ENCODE data around the gene RAI14.

- TF ChIP-seq, protein P1, sequence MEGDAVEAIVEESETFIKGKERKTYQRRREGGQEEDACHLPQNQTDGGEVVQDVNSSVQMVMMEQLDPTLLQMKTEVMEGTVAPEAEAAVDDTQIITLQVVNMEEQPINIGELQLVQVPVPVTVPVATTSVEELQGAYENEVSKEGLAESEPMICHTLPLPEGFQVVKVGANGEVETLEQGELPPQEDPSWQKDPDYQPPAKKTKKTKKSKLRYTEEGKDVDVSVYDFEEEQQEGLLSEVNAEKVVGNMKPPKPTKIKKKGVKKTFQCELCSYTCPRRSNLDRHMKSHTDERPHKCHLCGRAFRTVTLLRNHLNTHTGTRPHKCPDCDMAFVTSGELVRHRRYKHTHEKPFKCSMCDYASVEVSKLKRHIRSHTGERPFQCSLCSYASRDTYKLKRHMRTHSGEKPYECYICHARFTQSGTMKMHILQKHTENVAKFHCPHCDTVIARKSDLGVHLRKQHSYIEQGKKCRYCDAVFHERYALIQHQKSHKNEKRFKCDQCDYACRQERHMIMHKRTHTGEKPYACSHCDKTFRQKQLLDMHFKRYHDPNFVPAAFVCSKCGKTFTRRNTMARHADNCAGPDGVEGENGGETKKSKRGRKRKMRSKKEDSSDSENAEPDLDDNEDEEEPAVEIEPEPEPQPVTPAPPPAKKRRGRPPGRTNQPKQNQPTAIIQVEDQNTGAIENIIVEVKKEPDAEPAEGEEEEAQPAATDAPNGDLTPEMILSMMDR (conservative IDR thresholded peaks at IDR 0.05 in 1 of 2, IDR thresholded peaks at IDR 0.05 in 1 of 2; ENCODE audit: low read depth in 1 of 2, low read length in 2 of 2) = no peak
- TF ChIP-seq EZH2 (IDR thresholded peaks at IDR 0.05; ENCODE audit: low read length, missing control alignments) = no peak
These were observed 47.1 kb upstream of the RAI14 start for GRCh38 chr5:34608859-34609648.
